Posterior vena cava (tissue), 2 donors: ENCODE data around the gene FBXL7. TPM values are rescaled to one million over a fixed set of nuclear protein-coding genes. Genes with fewer than 3 reads are reported as not detected.

Source experiments
- DNase-seq: peaks from one replicate; pipeline ENCODE4 v3.0.0-alpha.2; 2020; ENCODE audit warnings: low spot score
- intact Hi-C, 2 donors: fragments of 100-400 bp; cut with DNase I; formaldehyde crosslinking; loops; one replicate each; pipeline versions ENCODE4 v1.14.1 to v1.14.2; 2022 to 2023
- total RNA-seq, 2 donors: library from RNA; stranded (reverse); fragmentation: NEBNext Ultra II Directional; extraction: Animal tissue kit (Norgen Biotek cat#: 25700); gene quantifications; one replicate each; pipeline ENCODE4 v1.2.1, GENCODE V29; 2021
- donor health status: DM: yes; HTN: yes; CAD: no.
- donor health status: DM: yes; HTN: yes; CAD: no.

The FBXL7 gene
- total RNA-seq, 2 donors from 2014 or later = 22.1 to 29.9 TPM

GRCh38 chr5:15637345-15637744, 137.4 kb downstream of the FBXL7 start:
- DNase-seq = no peak
- intact Hi-C loops = no loop called here

- intact Hi-C loops = no loop called here
- no peak for DNase-seq
Measured at GRCh38 chr5:15637886-15638285, 137.9 kb downstream of the FBXL7 start.

DNA sequence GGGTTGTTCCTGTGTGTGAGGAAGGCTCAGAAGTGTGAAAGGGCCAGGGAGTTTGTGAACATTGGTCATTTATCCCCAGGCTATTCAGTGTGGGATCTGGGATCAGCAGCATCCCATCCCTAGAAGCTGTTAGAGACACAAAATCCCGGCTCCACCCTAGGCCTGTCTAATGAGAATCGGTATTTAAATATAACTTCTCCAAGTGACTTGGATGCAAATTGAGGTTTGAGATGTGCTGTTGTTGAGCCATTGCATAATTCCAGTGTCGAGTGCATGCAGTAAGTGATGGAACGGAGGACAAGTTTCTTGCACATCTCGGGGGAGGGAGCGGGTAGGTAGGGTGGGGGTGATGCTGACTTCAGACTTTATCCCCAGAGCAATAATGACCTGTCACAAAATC, 138.3 kb downstream of the FBXL7 start:
- DNase-seq = no peak
- intact Hi-C loops = no loop called here

- DNase-seq = no peak
- intact Hi-C loops = no loop called here
Measured at GRCh38 chr5:15639288-15639687, 139.3 kb downstream of the FBXL7 start.

DNA sequence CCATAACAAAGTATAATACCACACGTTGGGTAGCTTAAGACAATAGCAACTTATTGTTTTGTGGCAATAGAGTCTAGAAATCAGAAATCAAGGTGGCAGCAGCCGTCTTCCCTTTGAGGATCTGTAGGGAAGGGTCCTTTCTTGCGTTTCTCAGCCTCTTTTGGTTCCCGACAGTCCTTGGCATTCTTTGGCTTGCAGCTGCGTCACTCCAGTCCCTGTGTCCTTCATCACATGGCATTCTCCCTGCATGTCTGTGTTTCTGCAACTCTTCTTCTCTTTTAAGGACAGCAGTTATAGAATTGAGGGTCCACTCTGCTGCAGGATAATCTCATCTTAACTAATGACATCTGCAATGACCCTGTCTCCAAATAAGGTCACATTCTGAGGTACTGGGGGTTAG, 140.1 kb downstream of the FBXL7 start:
- DNase-seq = no peak
- intact Hi-C loops = no loop called here

- intact Hi-C loops = no loop called here
Measured at GRCh38 chr5:15643731-15644130, 143.8 kb downstream of the FBXL7 start.

DNA sequence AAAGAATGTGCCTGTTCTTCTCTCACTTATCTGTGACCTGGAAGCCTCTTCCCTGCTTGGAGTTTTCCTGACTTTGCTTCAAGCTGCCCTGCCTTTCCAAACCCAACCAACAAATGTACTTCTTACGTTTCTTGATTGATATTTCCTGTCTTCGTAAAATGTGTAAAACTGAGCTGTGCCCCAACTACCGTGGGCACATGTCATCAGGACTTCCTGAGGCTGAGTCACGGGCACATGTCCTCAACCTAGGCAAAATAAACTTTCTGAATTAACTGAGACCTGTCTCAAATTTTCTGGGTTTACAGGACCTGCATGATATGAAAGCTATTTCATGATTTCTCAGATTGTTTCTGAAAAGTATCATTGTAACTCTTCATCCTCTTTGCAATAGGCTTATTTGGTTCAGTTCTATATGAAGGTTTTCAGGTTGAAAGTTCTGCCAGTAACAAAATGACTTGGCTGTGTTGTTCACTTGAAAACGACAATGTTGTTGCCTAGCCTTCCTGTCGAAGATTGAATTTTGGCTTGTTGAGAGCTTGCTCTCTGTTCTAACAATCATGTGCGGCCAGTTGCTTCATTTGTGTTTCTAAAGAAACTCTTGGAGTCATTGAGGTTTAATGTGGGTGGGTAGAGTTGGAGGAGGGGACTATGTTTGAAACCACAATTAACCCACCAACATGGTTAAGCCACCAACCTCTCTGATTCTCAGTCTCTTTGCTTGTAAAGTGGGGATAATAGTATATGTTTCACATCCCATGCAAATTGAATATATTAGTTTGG, 145.6 kb downstream of the FBXL7 start:
- DNase-seq = no peak

More at GRCh38 chr5:15643731-15644130, 143.8 kb downstream of the FBXL7 start:
- DNase-seq = no peak

GRCh38 chr5:15646371-15646770, 146.4 kb downstream of the FBXL7 start:
- no peak for DNase-seq
- intact Hi-C loops = no loop called here

More for the DNA sequence above, 145.6 kb downstream of the FBXL7 start:
- intact Hi-C loops = no loop called here

- no peak for DNase-seq
- intact Hi-C loops = no loop called here
Measured at GRCh38 chr5:15647251-15647650, 147.3 kb downstream of the FBXL7 start.

DNA sequence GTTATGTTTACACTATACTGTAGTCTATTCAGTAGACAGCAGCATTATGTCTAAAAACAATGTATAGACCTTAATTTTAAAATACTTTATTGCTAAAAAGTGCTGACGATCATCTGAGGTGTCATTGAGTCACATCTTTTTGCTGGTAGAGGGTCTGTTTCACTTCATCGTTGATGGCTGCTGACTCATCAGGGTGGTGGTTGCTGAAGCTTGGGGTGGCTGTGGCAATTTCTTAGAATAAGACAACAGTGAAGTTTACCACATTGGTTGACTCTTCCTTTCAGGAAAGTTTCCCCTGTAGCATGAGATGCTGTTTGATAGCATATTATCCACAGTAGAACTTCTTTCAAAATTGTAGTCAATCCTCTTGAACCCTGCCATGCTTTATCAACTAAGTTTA, 150.3 kb downstream of the FBXL7 start:
- intact Hi-C loops = no loop called here
- no peak for DNase-seq

GRCh38 chr5:15654779-15655178, 154.8 kb downstream of the FBXL7 start:
- intact Hi-C loops = no loop called here
- no peak for DNase-seq

GRCh38 chr5:15655683-15656082, 155.7 kb downstream of the FBXL7 start:
- DNase-seq = no peak
- intact Hi-C loops = no loop called here

GRCh38 chr5:15664961-15665360, 165.0 kb downstream of the FBXL7 start:
- no peak for DNase-seq
- intact Hi-C loops = loop anchor here in 1 of 2 donors (5.0 kb wide), 1 partner anchor 1183 kb away; no protein-coding TSS in a partner anchor

GRCh38 chr5:15669826-15670225, 169.8 kb downstream of the FBXL7 start:
- DNase-seq = no peak
- intact Hi-C loops = loop anchor here in 1 of 2 donors (5.0 kb wide), 1 partner anchor 1188 kb away; no protein-coding TSS in a partner anchor

DNA sequence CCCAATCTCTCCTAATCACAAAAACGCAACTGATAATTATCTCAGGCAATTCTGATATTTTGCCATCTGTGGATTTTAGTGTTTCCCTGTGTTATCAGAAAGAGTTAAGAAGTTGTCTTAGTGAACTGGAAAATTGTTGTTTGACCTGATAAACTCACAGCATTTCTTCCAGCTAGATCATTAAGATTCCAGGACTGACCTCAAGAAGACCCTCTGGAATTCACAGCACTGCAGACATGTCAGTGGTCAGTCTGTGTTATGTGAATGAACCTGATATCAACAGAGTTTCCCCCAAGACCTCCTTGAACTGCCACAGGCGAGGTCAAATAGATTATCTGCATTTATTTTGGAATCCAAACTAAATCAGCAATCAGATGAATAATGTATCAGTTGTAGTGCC, 174.7 kb downstream of the FBXL7 start:
- intact Hi-C loops = no loop called here

GRCh38 chr5:15676591-15676990, 176.6 kb downstream of the FBXL7 start:
- intact Hi-C loops = no loop called here
- DNase-seq = no peak

More for the DNA sequence above, 174.7 kb downstream of the FBXL7 start:
- no peak for DNase-seq

DNA sequence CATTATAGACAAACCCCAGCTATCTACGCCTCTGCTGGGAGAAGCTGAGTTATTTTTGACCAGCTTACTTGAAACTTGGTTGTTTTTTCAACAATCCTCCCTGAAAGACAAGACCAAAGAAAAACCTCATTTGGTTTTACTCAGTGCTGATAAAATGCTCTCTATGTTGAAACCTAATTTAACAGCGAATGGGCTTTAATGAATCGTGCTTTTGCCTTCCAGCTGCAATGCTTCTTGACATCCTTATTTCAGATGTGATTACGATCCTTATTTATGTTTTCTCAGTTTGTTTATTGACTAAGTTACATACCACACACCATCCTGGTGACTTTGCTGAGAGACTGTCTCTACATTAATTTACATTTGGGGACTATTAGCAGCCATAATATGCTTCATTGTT, 179.2 kb downstream of the FBXL7 start:
- no peak for DNase-seq
- intact Hi-C loops = no loop called here

DNA sequence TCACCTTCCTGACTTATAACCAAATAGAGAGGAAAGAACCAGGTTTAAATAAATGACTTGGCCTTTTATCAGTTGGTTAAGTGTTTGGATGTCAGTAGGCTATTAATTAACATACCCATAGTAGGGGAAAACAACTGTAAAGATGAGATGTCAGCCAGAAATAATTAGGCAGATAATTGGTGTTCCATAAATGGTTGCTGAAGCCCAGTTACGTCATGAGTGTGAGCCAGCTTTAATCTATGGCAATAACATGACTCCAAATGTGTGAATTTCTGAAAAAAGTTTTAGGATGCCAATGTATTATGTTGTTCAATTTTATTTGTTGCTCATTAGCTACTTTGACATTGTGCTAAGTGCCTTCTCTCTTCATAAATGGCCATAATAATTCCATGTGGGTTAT, 180.5 kb downstream of the FBXL7 start:
- intact Hi-C loops = no loop called here
- no peak for DNase-seq

GRCh38 chr5:15682122-15682521, 182.1 kb downstream of the FBXL7 start:
- DNase-seq = no peak
- intact Hi-C loops = no loop called here

DNA sequence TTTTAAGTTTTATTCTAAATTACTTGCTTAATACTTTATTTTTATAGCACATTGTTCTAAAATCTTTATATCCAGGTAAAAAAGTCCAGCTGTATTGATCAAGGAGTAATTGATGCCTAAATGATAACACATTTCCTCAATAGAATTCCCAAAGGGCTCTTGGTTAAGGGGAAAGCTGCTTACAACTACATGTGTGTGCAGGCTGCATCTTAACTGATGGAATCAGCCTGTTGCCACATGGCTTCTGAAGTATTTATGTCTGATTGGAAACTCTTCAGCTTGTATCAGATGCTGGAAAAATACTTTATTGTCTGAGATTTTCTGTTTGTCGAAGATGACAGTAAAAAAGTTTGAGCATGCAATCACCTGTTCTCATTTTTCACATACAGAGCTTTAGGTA, 182.6 kb downstream of the FBXL7 start:
- intact Hi-C loops = no loop called here
- DNase-seq = no peak

GRCh38 chr5:15683332-15683731, 183.4 kb downstream of the FBXL7 start:
- intact Hi-C loops = no loop called here
- DNase-seq = no peak
